ENCODE data around the gene ADGRD1.

ADGRD1 gene

DNA sequence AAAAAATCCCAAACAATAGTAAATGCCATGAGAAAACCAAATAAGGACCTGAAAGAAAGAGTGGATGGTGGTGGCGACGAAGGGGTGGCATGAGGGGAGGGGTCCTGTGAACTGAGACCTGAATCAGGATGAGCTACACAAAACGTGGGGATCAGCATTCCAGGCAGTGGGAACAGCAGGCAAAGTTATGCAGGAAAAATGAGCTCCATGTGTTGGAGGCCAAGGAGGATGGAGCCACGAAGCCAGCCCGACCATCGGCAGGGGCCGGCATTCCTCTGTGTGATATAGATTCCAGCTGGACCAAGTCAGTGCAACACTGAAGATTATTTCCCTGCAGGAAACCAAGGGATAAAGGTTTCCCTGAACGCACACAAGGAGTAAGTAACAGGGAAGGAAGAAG, 7.1 kb downstream of the ADGRD1 start:
- TF ChIP-seq TAF1 (IDR thresholded peaks at IDR 0.05; ENCODE audit: borderline replicate concordance, insufficient read depth, low read length) (no peak), POLR2AphosphoS5 (IDR thresholded peaks at IDR 0.05; ENCODE audit: low read depth, low read length) (no peak), SIN3A (IDR thresholded peaks at IDR 0.05; ENCODE audit: borderline replicate concordance, insufficient read depth, low read length) (no peak), FOXP2 (optimal IDR thresholded peaks at IDR 0.05; ENCODE audit: borderline replicate concordance, extremely low read depth, extremely low read length, insufficient read depth) (no peak)
- TF ChIP-seq, protein P1, sequence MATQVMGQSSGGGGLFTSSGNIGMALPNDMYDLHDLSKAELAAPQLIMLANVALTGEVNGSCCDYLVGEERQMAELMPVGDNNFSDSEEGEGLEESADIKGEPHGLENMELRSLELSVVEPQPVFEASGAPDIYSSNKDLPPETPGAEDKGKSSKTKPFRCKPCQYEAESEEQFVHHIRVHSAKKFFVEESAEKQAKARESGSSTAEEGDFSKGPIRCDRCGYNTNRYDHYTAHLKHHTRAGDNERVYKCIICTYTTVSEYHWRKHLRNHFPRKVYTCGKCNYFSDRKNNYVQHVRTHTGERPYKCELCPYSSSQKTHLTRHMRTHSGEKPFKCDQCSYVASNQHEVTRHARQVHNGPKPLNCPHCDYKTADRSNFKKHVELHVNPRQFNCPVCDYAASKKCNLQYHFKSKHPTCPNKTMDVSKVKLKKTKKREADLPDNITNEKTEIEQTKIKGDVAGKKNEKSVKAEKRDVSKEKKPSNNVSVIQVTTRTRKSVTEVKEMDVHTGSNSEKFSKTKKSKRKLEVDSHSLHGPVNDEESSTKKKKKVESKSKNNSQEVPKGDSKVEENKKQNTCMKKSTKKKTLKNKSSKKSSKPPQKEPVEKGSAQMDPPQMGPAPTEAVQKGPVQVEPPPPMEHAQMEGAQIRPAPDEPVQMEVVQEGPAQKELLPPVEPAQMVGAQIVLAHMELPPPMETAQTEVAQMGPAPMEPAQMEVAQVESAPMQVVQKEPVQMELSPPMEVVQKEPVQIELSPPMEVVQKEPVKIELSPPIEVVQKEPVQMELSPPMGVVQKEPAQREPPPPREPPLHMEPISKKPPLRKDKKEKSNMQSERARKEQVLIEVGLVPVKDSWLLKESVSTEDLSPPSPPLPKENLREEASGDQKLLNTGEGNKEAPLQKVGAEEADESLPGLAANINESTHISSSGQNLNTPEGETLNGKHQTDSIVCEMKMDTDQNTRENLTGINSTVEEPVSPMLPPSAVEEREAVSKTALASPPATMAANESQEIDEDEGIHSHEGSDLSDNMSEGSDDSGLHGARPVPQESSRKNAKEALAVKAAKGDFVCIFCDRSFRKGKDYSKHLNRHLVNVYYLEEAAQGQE (IDR thresholded peaks at IDR 0.05; ENCODE audit: insufficient read depth in 1 of 2, low read depth in 2 of 2, low read length in 2 of 2) = no peak

DNA sequence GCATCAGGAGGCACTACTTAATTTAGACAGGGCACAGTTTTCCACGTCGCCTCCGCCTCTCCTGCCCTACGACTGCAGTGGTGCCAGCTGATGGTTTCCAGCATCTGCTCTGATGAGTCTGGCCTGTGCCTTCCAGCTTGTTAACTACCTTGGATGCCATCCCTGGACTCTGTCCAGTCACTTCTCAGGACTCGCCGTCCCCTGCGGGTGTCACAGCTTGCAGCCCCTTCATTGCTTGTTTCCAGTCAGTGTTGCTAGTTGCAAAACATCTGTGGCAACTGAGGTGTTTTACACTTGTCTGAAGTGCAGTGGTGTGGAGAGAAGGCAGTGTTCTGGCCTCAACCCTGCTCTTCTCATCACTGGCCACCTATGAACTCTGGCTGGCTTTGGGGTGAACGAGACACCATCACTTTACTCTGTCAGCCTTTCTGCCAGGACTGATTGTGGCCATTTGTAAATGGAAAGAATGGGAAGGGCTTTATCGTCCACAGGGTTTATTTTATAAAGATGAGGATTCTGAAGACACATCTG, 8.3 kb downstream of the ADGRD1 start:
- no peak for TF ChIP-seq POLR2AphosphoS5 (IDR thresholded peaks at IDR 0.05; ENCODE audit: low read depth, low read length)
- TF ChIP-seq, protein P1 (IDR thresholded peaks at IDR 0.05; ENCODE audit: insufficient read depth in 1 of 2, low read depth in 2 of 2, low read length in 2 of 2) = no peak
- no peak for TF ChIP-seq SIN3A (IDR thresholded peaks at IDR 0.05; ENCODE audit: borderline replicate concordance, insufficient read depth, low read length)
- TF ChIP-seq FOXP2 (optimal IDR thresholded peaks at IDR 0.05; ENCODE audit: borderline replicate concordance, extremely low read depth, extremely low read length, insufficient read depth) = no peak
- TF ChIP-seq TAF1 (IDR thresholded peaks at IDR 0.05; ENCODE audit: borderline replicate concordance, insufficient read depth, low read length) = no peak

DNA sequence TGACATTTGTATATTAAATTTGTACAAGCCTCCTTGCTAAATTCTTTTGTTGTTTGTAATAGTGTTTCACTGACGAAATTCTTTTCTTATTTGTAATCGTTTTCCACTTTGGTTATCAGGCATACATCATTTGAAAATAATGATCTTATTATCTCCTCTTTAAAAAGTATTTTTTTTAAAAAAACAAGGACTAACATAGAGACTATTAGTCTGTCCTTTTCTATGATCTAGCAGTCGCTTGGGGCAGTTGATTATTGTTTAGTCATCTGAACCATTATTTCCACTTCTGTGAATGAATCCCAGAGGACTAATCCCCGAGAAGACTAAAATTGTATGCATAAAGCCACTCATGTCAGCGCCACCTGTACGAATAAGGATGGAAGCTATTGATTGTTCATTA, 11.5 kb downstream of the ADGRD1 start:
- no peak for TF ChIP-seq TAF1 (IDR thresholded peaks at IDR 0.05; ENCODE audit: borderline replicate concordance, insufficient read depth, low read length)
- TF ChIP-seq FOXP2 (optimal IDR thresholded peaks at IDR 0.05; ENCODE audit: borderline replicate concordance, extremely low read depth, extremely low read length, insufficient read depth) = no peak
- TF ChIP-seq, protein P1 (IDR thresholded peaks at IDR 0.05; ENCODE audit: insufficient read depth in 1 of 2, low read depth in 2 of 2, low read length in 2 of 2) = no peak
- no peak for TF ChIP-seq POLR2AphosphoS5 (IDR thresholded peaks at IDR 0.05; ENCODE audit: low read depth, low read length)
- TF ChIP-seq SIN3A (IDR thresholded peaks at IDR 0.05; ENCODE audit: borderline replicate concordance, insufficient read depth, low read length) = no peak

DNA sequence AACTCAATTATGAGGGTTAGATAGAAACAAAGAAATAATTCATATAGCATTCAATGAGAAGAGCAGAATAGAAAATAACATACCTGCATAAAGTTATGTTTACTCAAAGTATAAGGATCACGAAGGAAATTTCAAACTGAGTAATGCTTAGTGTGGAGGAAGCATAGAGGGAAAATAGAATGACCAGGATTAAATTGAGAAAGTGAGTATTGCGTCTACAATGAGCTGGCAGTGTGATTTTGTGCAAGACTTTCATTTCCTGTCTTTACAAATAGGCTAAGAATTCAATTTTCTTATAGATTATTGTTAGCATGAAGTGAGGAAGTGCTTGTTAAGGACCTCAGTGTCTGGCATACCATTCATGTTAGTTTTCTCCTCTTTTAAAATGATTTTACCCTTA, 12.0 kb downstream of the ADGRD1 start:
- TF ChIP-seq, protein P1 (IDR thresholded peaks at IDR 0.05; ENCODE audit: insufficient read depth in 1 of 2, low read depth in 2 of 2, low read length in 2 of 2) = no peak
- TF ChIP-seq TAF1 (IDR thresholded peaks at IDR 0.05; ENCODE audit: borderline replicate concordance, insufficient read depth, low read length) = no peak

DNA sequence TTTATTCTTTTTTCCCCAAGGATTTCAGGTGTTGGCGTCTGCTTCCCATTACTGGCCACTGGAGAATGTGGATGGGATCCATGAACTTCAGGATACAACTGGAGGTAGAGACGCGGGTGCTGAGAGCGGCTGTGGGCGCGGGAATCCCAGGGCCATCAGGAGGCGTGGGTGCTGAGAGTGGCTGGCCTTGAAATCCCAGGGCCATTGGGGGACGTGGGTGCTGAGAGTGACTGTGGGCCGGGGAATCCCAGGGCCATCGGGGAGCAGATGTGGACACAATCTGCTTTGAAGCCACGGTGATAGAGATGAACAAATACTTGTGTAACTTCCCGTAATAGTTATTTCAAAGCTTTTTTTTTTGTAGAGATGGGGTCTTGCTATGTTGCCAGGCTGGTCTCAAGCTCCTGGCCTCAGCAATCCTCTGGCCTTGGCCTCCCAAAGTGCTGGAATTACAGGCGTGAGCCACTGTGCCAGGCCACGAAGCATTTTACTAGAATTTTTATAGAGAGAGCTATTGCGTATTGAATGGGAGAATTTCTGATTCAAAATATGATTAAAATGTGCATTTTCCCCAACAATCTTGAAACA, 12.8 kb downstream of the ADGRD1 start:
- TF ChIP-seq, protein P1 (IDR thresholded peaks at IDR 0.05; ENCODE audit: insufficient read depth in 1 of 2, low read depth in 2 of 2, low read length in 2 of 2) = no peak

All from PFSK-1 (cell line).